Measurements from ENCODE around the gene DNAJB9.

Gene DNAJB9

GRCh38 chr7:108526768-108527017 is 43.0 kb upstream of the DNAJB9 start:
- DNase-seq (ENCODE audit: extremely low spot score), result no peak
- TF ChIP-seq NFRKB (IDR thresholded peaks at IDR 0.05) (no peak), BHLHE40 (IDR thresholded peaks at IDR 0.05; ENCODE audit: borderline replicate concordance) (no peak), LEF1 (IDR thresholded peaks at IDR 0.05; ENCODE audit: borderline replicate concordance) (no peak), HDGF (IDR thresholded peaks at IDR 0.05; ENCODE audit: borderline replicate concordance) (no peak), TARDBP (IDR thresholded peaks at IDR 0.05) (no peak), SP1 (IDR thresholded peaks at IDR 0.05) (no peak), FOXK2 (IDR thresholded peaks at IDR 0.05) (no peak), FOXM1 (IDR thresholded peaks at IDR 0.05; ENCODE audit: borderline replicate concordance) (no peak), FOXA1 (IDR thresholded peaks at IDR 0.05) (no peak), L3MBTL2 (conservative IDR thresholded peaks at IDR 0.05) (no peak), PKNOX1 (IDR thresholded peaks at IDR 0.05) (no peak), SUZ12 (IDR thresholded peaks at IDR 0.05) (no peak)
- CTCF ChIA-PET, result no interaction called here
- POLR2A ChIA-PET, result interaction anchor here (1.7 to 3.0 kb wide), 4 partner anchors 9 to 43 kb away, joined by 8 to 29 read pairs (median 11); partner anchors contain the start of genes DNAJB9 and THAP5

- POLR2A ChIA-PET, result no interaction called here
- DNase-seq (ENCODE audit: extremely low spot score), result no peak
- CTCF ChIA-PET, result no interaction called here
- TF ChIP-seq FOXA1 (IDR thresholded peaks at IDR 0.05) (no peak), HDGF (IDR thresholded peaks at IDR 0.05; ENCODE audit: borderline replicate concordance) (no peak), CTBP1 (IDR thresholded peaks at IDR 0.05; ENCODE audit: borderline replicate concordance) (no peak), L3MBTL2 (conservative IDR thresholded peaks at IDR 0.05) (no peak), LEF1 (IDR thresholded peaks at IDR 0.05; ENCODE audit: borderline replicate concordance) (no peak), NFRKB (IDR thresholded peaks at IDR 0.05) (no peak), PKNOX1 (IDR thresholded peaks at IDR 0.05) (no peak), BHLHE40 (IDR thresholded peaks at IDR 0.05; ENCODE audit: borderline replicate concordance) (no peak), FOXM1 (IDR thresholded peaks at IDR 0.05; ENCODE audit: borderline replicate concordance) (no peak), ARNT (IDR thresholded peaks at IDR 0.05) (no peak), ZNF384 (IDR thresholded peaks at IDR 0.05) (no peak), SP1 (IDR thresholded peaks at IDR 0.05) (no peak), SUZ12 (IDR thresholded peaks at IDR 0.05) (no peak), ELF4 (IDR thresholded peaks at IDR 0.05) (no peak), FOXK2 (IDR thresholded peaks at IDR 0.05) (no peak), TARDBP (IDR thresholded peaks at IDR 0.05) (no peak)
Measured at GRCh38 chr7:108528183-108528712, 41.4 kb upstream of the DNAJB9 start.

GRCh38 chr7:108529341-108529740 is 40.3 kb upstream of the DNAJB9 start:
- CTCF ChIA-PET, result no interaction called here

GRCh38 chr7:108533712-108534111 is 36.0 kb upstream of the DNAJB9 start:
- ChIA-PET POLR2A (no interaction called here), CTCF (no interaction called here)
- no peak for DNase-seq (ENCODE audit: extremely low spot score)
- no peak for TF ChIP-seq ARNT (IDR thresholded peaks at IDR 0.05)
- no peak for TF ChIP-seq FOXK2 (IDR thresholded peaks at IDR 0.05)
- no peak for TF ChIP-seq L3MBTL2 (conservative IDR thresholded peaks at IDR 0.05)
- TF ChIP-seq CTBP1 (IDR thresholded peaks at IDR 0.05; ENCODE audit: borderline replicate concordance), result no peak
- TF ChIP-seq NFRKB (IDR thresholded peaks at IDR 0.05), result no peak
- no peak for TF ChIP-seq FOXM1 (IDR thresholded peaks at IDR 0.05; ENCODE audit: borderline replicate concordance)
- no peak for TF ChIP-seq ZNF384 (IDR thresholded peaks at IDR 0.05)
- TF ChIP-seq ELF4 (IDR thresholded peaks at IDR 0.05), result no peak

More at GRCh38 chr7:108529341-108529740, 40.3 kb upstream of the DNAJB9 start:
- POLR2A ChIA-PET, result interaction anchor here (1.4 kb wide), 1 partner anchor 41 kb away, joined by 4 read pairs; the partner anchor contains the start of genes DNAJB9 and THAP5
- no peak for TF ChIP-seq SP1 (IDR thresholded peaks at IDR 0.05)
- TF ChIP-seq PKNOX1 (IDR thresholded peaks at IDR 0.05), result peak; percentile 68
- TF ChIP-seq TARDBP (IDR thresholded peaks at IDR 0.05), result no peak
- TF ChIP-seq ARNT (IDR thresholded peaks at IDR 0.05), result no peak
- DNase-seq (ENCODE audit: extremely low spot score), result no peak

- TF ChIP-seq ARNT (IDR thresholded peaks at IDR 0.05), result no peak
- TF ChIP-seq FOXK2 (IDR thresholded peaks at IDR 0.05), result no peak
- no peak for TF ChIP-seq LEF1 (IDR thresholded peaks at IDR 0.05; ENCODE audit: borderline replicate concordance)
- TF ChIP-seq SUZ12 (IDR thresholded peaks at IDR 0.05), result no peak
- no peak for TF ChIP-seq L3MBTL2 (conservative IDR thresholded peaks at IDR 0.05)
- no peak for TF ChIP-seq TARDBP (IDR thresholded peaks at IDR 0.05)
- TF ChIP-seq CTBP1 (IDR thresholded peaks at IDR 0.05; ENCODE audit: borderline replicate concordance), result no peak
- TF ChIP-seq PKNOX1 (IDR thresholded peaks at IDR 0.05), result no peak
- no peak for TF ChIP-seq NFRKB (IDR thresholded peaks at IDR 0.05)
- TF ChIP-seq FOXM1 (IDR thresholded peaks at IDR 0.05; ENCODE audit: borderline replicate concordance), result no peak
- TF ChIP-seq FOXA1 (IDR thresholded peaks at IDR 0.05), result no peak
- no peak for TF ChIP-seq ELF4 (IDR thresholded peaks at IDR 0.05)
- no peak for TF ChIP-seq HDGF (IDR thresholded peaks at IDR 0.05; ENCODE audit: borderline replicate concordance)
- ChIA-PET POLR2A (no interaction called here), CTCF (no interaction called here)
- no peak for DNase-seq (ENCODE audit: extremely low spot score)
Measured at GRCh38 chr7:108535257-108535656, 34.4 kb upstream of the DNAJB9 start.

GRCh38 chr7:108535744-108536143 is 33.9 kb upstream of the DNAJB9 start:
- DNase-seq (ENCODE audit: extremely low spot score), result no peak
- CTCF ChIA-PET, result no interaction called here
- POLR2A ChIA-PET, result no interaction called here
- TF ChIP-seq L3MBTL2 (conservative IDR thresholded peaks at IDR 0.05), result no peak
